ENCODE measurements around the gene NFATC4.
A peak's percentile ranks its signal among the peaks of the same experiment; 100 is the strongest.

The NFATC4 gene

DNA sequence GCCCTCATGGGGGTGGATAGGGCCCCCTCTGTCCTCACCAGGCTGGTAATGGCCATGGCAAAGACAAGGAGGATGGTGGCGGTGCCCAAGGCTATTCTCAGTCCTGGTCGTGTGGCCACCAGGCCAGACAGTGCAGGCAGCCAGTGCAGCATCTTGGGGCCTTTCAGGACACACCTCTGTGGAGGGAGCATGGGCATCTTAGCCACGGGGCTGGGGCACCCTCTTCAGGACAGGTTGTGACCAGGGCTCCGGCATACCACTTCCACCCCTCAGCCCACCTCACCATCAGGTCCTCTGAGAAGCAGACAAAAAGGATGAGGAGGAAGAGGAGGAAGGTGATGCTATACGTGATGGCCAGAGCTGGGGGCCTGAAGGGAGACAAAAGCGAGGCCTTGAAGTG, 44.0 kb upstream of the NFATC4 start:
- Histone ChIP-seq H4K8ac (ENCODE audit: low read depth, low read length) (no peak overlapping the region), H3K4me3 (ENCODE audit: low read depth, low read length) (no peak overlapping the region), H3K4me1 (ENCODE audit: control insufficient read depth in 1 of 2, insufficient read depth in 2 of 2, low read length in 2 of 2) (peaks cover 6 to 10% of the 10 kb centered on the region in 2 experiments), H3K27ac (ENCODE audit: low read depth, low read length) (no peak overlapping the region), H2BK120ac (ENCODE audit: insufficient read depth, low read length, poor library complexity) (no peak overlapping the region), H4K12ac (ENCODE audit: low read depth, low read length) (no peak overlapping the region), H3K36me3 (ENCODE audit: control insufficient read depth in 1 of 2, insufficient read depth in 2 of 2, low read length in 2 of 2) (no peaks in the 10 kb centered on the region), H3K9me3 (ENCODE audit: insufficient read depth, low read depth, low read length) (no peaks in the 10 kb centered on the region), H4K91ac (ENCODE audit: low read depth, low read length) (no peak overlapping the region), H3K79me2 (ENCODE audit: control insufficient read depth, insufficient read depth, low read length, poor library complexity) (no peaks in the 10 kb centered on the region), H3K27me3 (ENCODE audit: insufficient read depth, low read length) (no peaks in the 10 kb centered on the region), H2BK12ac (ENCODE audit: low read length) (no peak overlapping the region), H3K23ac (ENCODE audit: low read length) (no peak overlapping the region), H3K18ac (ENCODE audit: low read length) (no peak overlapping the region), H3K14ac (ENCODE audit: low read length) (no peak overlapping the region), H3K79me1 (ENCODE audit: low read length) (peaks cover 2% of the 10 kb centered on the region), H2AFZ (ENCODE audit: insufficient read depth, low read length, poor library complexity) (no peak overlapping the region), H2AK5ac (ENCODE audit: low read length) (no peak overlapping the region), H3K9ac (ENCODE audit: low read length) (no peak overlapping the region), H3K4me2 (ENCODE audit: low read length) (no peak overlapping the region), H2BK5ac (ENCODE audit: low read depth, low read length, poor library complexity) (no peak overlapping the region), H3K4ac (ENCODE audit: low read depth, low read length) (no peak overlapping the region)
- WGBS (ENCODE audit: extremely low coverage, insufficient coverage, insufficient read length), result no CpG with 5 or more reads among the region's 6 CpGs
- DNase-seq, result no peak

DNA sequence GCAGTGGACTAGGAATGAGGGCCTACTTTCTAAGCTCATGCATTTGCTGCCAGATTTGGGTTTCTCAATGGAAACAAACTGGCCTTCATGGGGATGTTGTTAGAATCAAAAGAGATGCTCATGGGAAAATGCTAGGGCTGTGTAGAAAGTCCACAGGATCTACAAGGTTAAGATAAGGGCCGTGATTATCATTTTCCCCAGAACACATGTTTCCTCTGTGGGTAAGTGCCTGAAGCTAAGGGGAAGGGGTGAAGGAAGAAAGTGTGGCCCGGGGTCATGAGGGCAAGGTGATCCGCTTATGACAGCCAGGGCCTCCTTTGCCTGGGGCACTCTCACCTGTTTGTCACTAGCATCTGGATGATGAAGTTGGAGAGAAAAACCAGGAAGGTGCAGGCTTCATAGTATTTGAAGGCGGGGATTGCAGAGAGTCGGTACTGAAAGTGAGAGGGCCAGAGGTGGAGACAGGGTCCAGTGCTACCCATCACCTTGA, 42.9 kb upstream of the NFATC4 start:
- no peaks in the 10 kb centered on the region for H3K27me3 ChIP-seq (ENCODE audit: insufficient read depth, low read length)
- H3K18ac ChIP-seq (ENCODE audit: low read length), result no peak overlapping the region
- H3K4me3 ChIP-seq (ENCODE audit: low read depth, low read length), result no peak overlapping the region
- no peak overlapping the region for H3K4ac ChIP-seq (ENCODE audit: low read depth, low read length)
- no peak overlapping the region for H2BK5ac ChIP-seq (ENCODE audit: low read depth, low read length, poor library complexity)
- H2BK12ac ChIP-seq (ENCODE audit: low read length), result no peak overlapping the region
- no peak overlapping the region for H3K23ac ChIP-seq (ENCODE audit: low read length)
- peaks cover 2% of the 10 kb centered on the region for H3K79me1 ChIP-seq (ENCODE audit: low read length)
- H3K36me3 ChIP-seq (ENCODE audit: control insufficient read depth in 1 of 2, insufficient read depth in 2 of 2, low read length in 2 of 2), result no peaks in the 10 kb centered on the region
- no peak overlapping the region for H3K9ac ChIP-seq (ENCODE audit: low read length)
- WGBS (ENCODE audit: extremely low coverage, insufficient coverage, insufficient read length), result no CpG with 5 or more reads among the region's 5 CpGs
- H3K27ac ChIP-seq (ENCODE audit: low read depth, low read length), result no peak overlapping the region
- no peak overlapping the region for H4K8ac ChIP-seq (ENCODE audit: low read depth, low read length)
- peak; percentile 92 to 96 for DNase-seq
- H3K4me1 ChIP-seq (ENCODE audit: control insufficient read depth in 1 of 2, insufficient read depth in 2 of 2, low read length in 2 of 2), result peaks cover 6 to 10% of the 10 kb centered on the region in 2 experiments
- no peak overlapping the region for H2AK5ac ChIP-seq (ENCODE audit: low read length)
- no peak overlapping the region for H3K14ac ChIP-seq (ENCODE audit: low read length)
- H2AFZ ChIP-seq (ENCODE audit: insufficient read depth, low read length, poor library complexity), result no peak overlapping the region
- no peaks in the 10 kb centered on the region for H3K79me2 ChIP-seq (ENCODE audit: control insufficient read depth, insufficient read depth, low read length, poor library complexity)
- H3K4me2 ChIP-seq (ENCODE audit: low read length), result no peak overlapping the region
- no peak overlapping the region for H4K12ac ChIP-seq (ENCODE audit: low read depth, low read length)
- no peaks in the 10 kb centered on the region for H3K9me3 ChIP-seq (ENCODE audit: insufficient read depth, low read depth, low read length)
- no peak overlapping the region for H4K91ac ChIP-seq (ENCODE audit: low read depth, low read length)
- no peak overlapping the region for H2BK120ac ChIP-seq (ENCODE audit: insufficient read depth, low read length, poor library complexity)

DNA sequence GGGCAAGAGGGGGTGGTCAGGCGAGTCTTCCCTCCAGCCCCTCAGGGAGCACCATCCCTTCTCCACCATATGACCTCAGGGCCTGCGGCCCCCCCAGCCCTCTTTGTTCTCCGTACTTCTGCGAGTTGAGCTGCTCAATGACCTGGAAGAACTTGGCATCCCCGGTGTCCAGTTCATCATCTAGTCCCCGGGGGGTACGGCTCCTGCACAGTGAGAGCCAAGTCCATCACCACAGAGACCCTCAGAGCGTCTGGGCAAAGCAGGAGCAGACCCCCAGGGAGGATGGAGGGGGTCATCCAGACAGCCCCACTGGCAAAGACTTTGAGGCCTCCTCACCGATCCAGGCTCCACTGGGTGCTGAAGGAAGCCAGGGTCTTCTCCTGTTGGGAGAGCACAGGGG, 42.0 kb upstream of the NFATC4 start:
- H3K4me2 ChIP-seq (ENCODE audit: low read length), result no peak overlapping the region
- H2BK5ac ChIP-seq (ENCODE audit: low read depth, low read length, poor library complexity), result no peak overlapping the region
- no peak overlapping the region for H3K27ac ChIP-seq (ENCODE audit: low read depth, low read length)
- H2BK120ac ChIP-seq (ENCODE audit: insufficient read depth, low read length, poor library complexity), result no peak overlapping the region
- H3K14ac ChIP-seq (ENCODE audit: low read length), result no peak overlapping the region
- no peak overlapping the region for H2AK5ac ChIP-seq (ENCODE audit: low read length)
- H4K8ac ChIP-seq (ENCODE audit: low read depth, low read length), result no peak overlapping the region
- no peak overlapping the region for H4K12ac ChIP-seq (ENCODE audit: low read depth, low read length)
- H3K9me3 ChIP-seq (ENCODE audit: insufficient read depth, low read depth, low read length), result no peaks in the 10 kb centered on the region
- no peak overlapping the region for H2AFZ ChIP-seq (ENCODE audit: insufficient read depth, low read length, poor library complexity)
- no peak overlapping the region for H4K91ac ChIP-seq (ENCODE audit: low read depth, low read length)
- no peak overlapping the region for H3K4ac ChIP-seq (ENCODE audit: low read depth, low read length)
- peaks cover 2% of the 10 kb centered on the region for H3K79me1 ChIP-seq (ENCODE audit: low read length)
- H3K27me3 ChIP-seq (ENCODE audit: insufficient read depth, low read length), result no peaks in the 10 kb centered on the region
- H3K9ac ChIP-seq (ENCODE audit: low read length), result no peak overlapping the region
- peaks cover 6 to 10% of the 10 kb centered on the region in 2 experiments for H3K4me1 ChIP-seq (ENCODE audit: control insufficient read depth in 1 of 2, insufficient read depth in 2 of 2, low read length in 2 of 2)
- H3K79me2 ChIP-seq (ENCODE audit: control insufficient read depth, insufficient read depth, low read length, poor library complexity), result no peaks in the 10 kb centered on the region
- no peak overlapping the region for H3K4me3 ChIP-seq (ENCODE audit: low read depth, low read length)
- no peak overlapping the region for H3K18ac ChIP-seq (ENCODE audit: low read length)
- H3K23ac ChIP-seq (ENCODE audit: low read length), result no peak overlapping the region
- WGBS (ENCODE audit: extremely low coverage, insufficient coverage, insufficient read length), result no CpG with 5 or more reads among the region's 9 CpGs
- DNase-seq, result no peak
- no peaks in the 10 kb centered on the region for H3K36me3 ChIP-seq (ENCODE audit: control insufficient read depth in 1 of 2, insufficient read depth in 2 of 2, low read length in 2 of 2)
- no peak overlapping the region for H2BK12ac ChIP-seq (ENCODE audit: low read length)

DNA sequence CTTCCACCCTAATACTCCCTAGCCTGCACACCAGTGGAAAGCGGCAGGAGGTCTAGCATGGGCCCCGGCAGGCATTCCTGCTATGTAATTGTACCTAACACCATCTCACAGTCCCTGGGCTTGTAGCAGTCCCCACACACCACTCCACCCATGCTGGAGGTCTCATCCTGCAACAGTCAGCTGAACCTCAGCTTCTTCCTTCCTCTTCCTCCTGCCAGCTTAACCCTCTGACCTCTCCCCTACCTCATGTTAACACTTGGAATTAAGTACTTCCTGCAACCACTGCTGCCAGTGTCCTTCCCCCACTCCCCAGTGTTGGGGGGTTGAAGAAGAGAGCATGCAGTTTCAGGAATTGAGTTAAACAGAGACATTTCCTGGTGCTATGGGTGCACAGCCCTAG, 40.7 kb upstream of the NFATC4 start:
- Histone ChIP-seq H2AK5ac (ENCODE audit: low read length) (no peak overlapping the region), H3K4ac (ENCODE audit: low read depth, low read length) (no peak overlapping the region), H4K12ac (ENCODE audit: low read depth, low read length) (no peak overlapping the region), H2BK120ac (ENCODE audit: insufficient read depth, low read length, poor library complexity) (no peak overlapping the region), H3K27me3 (ENCODE audit: insufficient read depth, low read length) (no peaks in the 10 kb centered on the region), H3K18ac (ENCODE audit: low read length) (no peak overlapping the region), H3K36me3 (ENCODE audit: control insufficient read depth in 1 of 2, insufficient read depth in 2 of 2, low read length in 2 of 2) (no peaks in the 10 kb centered on the region), H3K79me1 (ENCODE audit: low read length) (no peaks in the 10 kb centered on the region), H3K4me1 (ENCODE audit: control insufficient read depth in 1 of 2, insufficient read depth in 2 of 2, low read length in 2 of 2) (peaks cover 1 to 3% of the 10 kb centered on the region in 2 experiments), H3K27ac (ENCODE audit: low read depth, low read length) (no peak overlapping the region), H4K91ac (ENCODE audit: low read depth, low read length) (no peak overlapping the region), H3K14ac (ENCODE audit: low read length) (no peak overlapping the region), H2AFZ (ENCODE audit: insufficient read depth, low read length, poor library complexity) (no peak overlapping the region), H3K9me3 (ENCODE audit: insufficient read depth, low read depth, low read length) (peaks cover under 1% of the 10 kb centered on the region), H2BK12ac (ENCODE audit: low read length) (no peak overlapping the region), H3K9ac (ENCODE audit: low read length) (no peak overlapping the region), H2BK5ac (ENCODE audit: low read depth, low read length, poor library complexity) (no peak overlapping the region), H3K23ac (ENCODE audit: low read length) (no peak overlapping the region), H4K8ac (ENCODE audit: low read depth, low read length) (no peak overlapping the region), H3K4me2 (ENCODE audit: low read length) (no peak overlapping the region), H3K79me2 (ENCODE audit: control insufficient read depth, insufficient read depth, low read length, poor library complexity) (no peaks in the 10 kb centered on the region), H3K4me3 (ENCODE audit: low read depth, low read length) (no peak overlapping the region)
- no peak for DNase-seq
- WGBS (ENCODE audit: extremely low coverage, insufficient coverage, insufficient read length), result no CpG with 5 or more reads among the region's 2 CpGs
